GM19452 (cell line): ENCODE data around the gene KIAA1958.
"Not testable (repeated sequence)": the region's sequence is repeated elsewhere in the genome, so short reads cannot be mapped to it uniquely, and the experiment has no call there.

Experiments
- ATAC-seq: cut with Tn5 transposase; IDR thresholded peaks from one replicate; pipeline ENCODE4 v1.9.1; 2021; ENCODE audit not compliant: unreplicated experiment

The KIAA1958 gene

GRCh38 chr9:112631313-112632070, 144.9 kb downstream of the KIAA1958 start:
- no peak for ATAC-seq

GRCh38 chr9:112640311-112640710, 153.7 kb downstream of the KIAA1958 start:
- ATAC-seq, result no peak

- ATAC-seq, result no peak
These were observed 155.5 kb downstream of the KIAA1958 start for GRCh38 chr9:112642126-112642525.

GRCh38 chr9:112647596-112647995, 161.0 kb downstream of the KIAA1958 start:
- ATAC-seq, result no peak

GRCh38 chr9:112648624-112649023, 162.0 kb downstream of the KIAA1958 start:
- no peak for ATAC-seq

- ATAC-seq, result no peak
These were observed 167.7 kb downstream of the KIAA1958 start for GRCh38 chr9:112654282-112654681.

- no peak for ATAC-seq
These were observed 169.0 kb downstream of the KIAA1958 start for GRCh38 chr9:112655668-112656067.

GRCh38 chr9:112659906-112660305, 173.3 kb downstream of the KIAA1958 start:
- no peak for ATAC-seq

- no peak for ATAC-seq
These were observed 177.1 kb downstream of the KIAA1958 start for GRCh38 chr9:112663681-112664080.

- ATAC-seq, result no peak
These were observed 177.9 kb downstream of the KIAA1958 start for GRCh38 chr9:112664531-112664930.

- ATAC-seq, result no peak
These were observed 178.7 kb downstream of the KIAA1958 start for GRCh38 chr9:112665347-112665746.

- ATAC-seq, result no peak
These were observed 182.7 kb downstream of the KIAA1958 start for GRCh38 chr9:112669326-112669725.

GRCh38 chr9:112670991-112671625, 184.5 kb downstream of the KIAA1958 start:
- ATAC-seq, result no peak

GRCh38 chr9:112673221-112673620, 186.6 kb downstream of the KIAA1958 start:
- ATAC-seq, result not testable (repeated sequence)

GRCh38 chr9:112677040-112677439, 190.4 kb downstream of the KIAA1958 start:
- no peak for ATAC-seq

GRCh38 chr9:112680731-112681402, 194.2 kb downstream of the KIAA1958 start:
- no peak for ATAC-seq

- no peak for ATAC-seq
These were observed 202.6 kb downstream of the KIAA1958 start for GRCh38 chr9:112689161-112689740.

- no peak for ATAC-seq
These were observed 208.3 kb downstream of the KIAA1958 start for GRCh38 chr9:112694706-112695555.

GRCh38 chr9:112696461-112696860, 209.8 kb downstream of the KIAA1958 start:
- ATAC-seq, result no peak

GRCh38 chr9:112699230-112699629, 212.6 kb downstream of the KIAA1958 start:
- no peak for ATAC-seq

GRCh38 chr9:112700085-112700484, 213.5 kb downstream of the KIAA1958 start:
- no peak for ATAC-seq
